Measurements from ENCODE around the gene EMID1. TPM values are rescaled to one million over a fixed set of nuclear protein-coding genes. Genes with fewer than 3 reads are reported as not detected.

The EMID1 gene
- total and polyA plus RNA-seq, 8 donors, result 10.5 to 110 (median 85.9) TPM

DNA sequence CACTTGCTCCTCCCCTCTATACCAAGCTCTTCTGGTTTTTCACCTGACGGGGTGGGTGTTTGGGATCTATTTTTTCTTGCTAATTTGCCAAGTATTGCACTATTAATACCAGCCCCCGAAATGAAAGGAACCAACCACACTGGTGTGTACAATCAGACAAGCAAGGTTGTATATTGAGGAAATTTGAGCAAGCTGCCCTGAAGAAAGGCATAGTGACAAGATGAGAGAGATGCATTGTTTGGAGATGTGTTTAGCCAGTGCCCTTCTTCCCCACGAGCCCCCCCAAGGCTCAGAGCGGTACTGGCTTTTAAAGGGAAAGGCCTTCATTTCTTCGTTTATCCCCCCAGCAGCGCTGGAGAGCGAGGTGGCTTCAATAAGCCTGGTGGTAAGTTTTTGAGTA lies 85.5 kb downstream of the EMID1 start:
- ATAC-seq, result no peak
- H3K27ac ChIP-seq, result no peak overlapping the region
- peaks cover 0 to 100% of the 10 kb centered on the region in 2 donors for H3K36me3 ChIP-seq
- no peak overlapping the region for H3K4me3 ChIP-seq
- intact Hi-C loops (cut with DNase I), result no loop called here
- H3K27me3 ChIP-seq, result no peaks in the 10 kb centered on the region
- TF ChIP-seq, protein P1, sequence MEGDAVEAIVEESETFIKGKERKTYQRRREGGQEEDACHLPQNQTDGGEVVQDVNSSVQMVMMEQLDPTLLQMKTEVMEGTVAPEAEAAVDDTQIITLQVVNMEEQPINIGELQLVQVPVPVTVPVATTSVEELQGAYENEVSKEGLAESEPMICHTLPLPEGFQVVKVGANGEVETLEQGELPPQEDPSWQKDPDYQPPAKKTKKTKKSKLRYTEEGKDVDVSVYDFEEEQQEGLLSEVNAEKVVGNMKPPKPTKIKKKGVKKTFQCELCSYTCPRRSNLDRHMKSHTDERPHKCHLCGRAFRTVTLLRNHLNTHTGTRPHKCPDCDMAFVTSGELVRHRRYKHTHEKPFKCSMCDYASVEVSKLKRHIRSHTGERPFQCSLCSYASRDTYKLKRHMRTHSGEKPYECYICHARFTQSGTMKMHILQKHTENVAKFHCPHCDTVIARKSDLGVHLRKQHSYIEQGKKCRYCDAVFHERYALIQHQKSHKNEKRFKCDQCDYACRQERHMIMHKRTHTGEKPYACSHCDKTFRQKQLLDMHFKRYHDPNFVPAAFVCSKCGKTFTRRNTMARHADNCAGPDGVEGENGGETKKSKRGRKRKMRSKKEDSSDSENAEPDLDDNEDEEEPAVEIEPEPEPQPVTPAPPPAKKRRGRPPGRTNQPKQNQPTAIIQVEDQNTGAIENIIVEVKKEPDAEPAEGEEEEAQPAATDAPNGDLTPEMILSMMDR (IDR thresholded peaks at IDR 0.05), result no peak
- no peaks in the 10 kb centered on the region for H3K4me1 ChIP-seq
- no peak for DNase-seq
- H3K9me3 ChIP-seq, result no peaks in the 10 kb centered on the region

DNA sequence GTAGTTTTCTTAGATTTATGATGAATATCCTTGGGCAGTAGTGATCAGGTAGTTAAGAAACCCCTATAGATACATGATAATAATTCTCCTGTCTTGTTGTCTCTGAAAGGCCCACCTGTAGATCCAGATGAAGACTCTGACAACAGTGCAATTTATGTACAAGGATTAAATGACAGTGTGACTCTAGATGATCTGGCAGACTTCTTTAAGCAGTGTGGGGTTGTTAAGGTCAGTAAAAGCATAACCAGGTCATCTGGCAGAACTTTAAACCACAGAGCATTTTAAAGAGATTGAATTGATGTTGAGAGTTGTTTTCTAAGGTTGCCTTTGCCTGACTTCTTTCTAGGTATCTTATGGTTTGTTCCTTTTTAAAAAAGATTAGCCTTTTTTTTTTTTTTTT lies 86.7 kb downstream of the EMID1 start:
- Histone ChIP-seq H3K27me3 (no peaks in the 10 kb centered on the region), H3K9me3 (no peaks in the 10 kb centered on the region), H3K4me3 (no peak overlapping the region), H3K4me1 (no peaks in the 10 kb centered on the region), H3K27ac (no peak overlapping the region), H3K36me3 (peaks cover 7 to 100% of the 10 kb centered on the region in 2 donors)
- intact Hi-C loops (cut with DNase I), result no loop called here
- no peak for DNase-seq
- TF ChIP-seq, protein P1 (IDR thresholded peaks at IDR 0.05), result no peak
- no peak for ATAC-seq

DNA sequence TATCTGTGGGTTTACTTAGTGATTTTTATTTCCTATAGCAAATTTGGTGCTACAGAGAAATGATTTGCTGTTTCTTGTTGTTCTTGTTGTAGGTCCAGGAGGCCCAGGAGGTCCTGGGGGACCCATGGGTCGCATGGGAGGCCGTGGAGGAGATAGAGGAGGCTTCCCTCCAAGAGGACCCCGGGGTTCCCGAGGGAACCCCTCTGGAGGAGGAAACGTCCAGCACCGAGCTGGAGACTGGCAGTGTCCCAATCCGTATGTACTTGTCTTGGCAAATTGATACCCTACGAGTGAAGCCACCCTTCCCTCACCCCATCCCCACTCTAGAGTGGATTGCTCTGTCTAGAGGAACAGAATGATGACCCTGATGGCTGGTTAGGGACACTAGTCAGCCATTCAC lies 92.9 kb downstream of the EMID1 start:
- H3K27me3 ChIP-seq, result no peaks in the 10 kb centered on the region
- H3K4me3 ChIP-seq, result no peak overlapping the region
- no peaks in the 10 kb centered on the region for H3K9me3 ChIP-seq
- H3K27ac ChIP-seq, result no peak overlapping the region
- H3K4me1 ChIP-seq, result peaks cover 8 to 9% of the 10 kb centered on the region in 2 donors
- intact Hi-C loops (cut with DNase I), result no loop called here
- DNase-seq, result no peak
- peaks cover 20 to 86% of the 10 kb centered on the region in 2 donors for H3K36me3 ChIP-seq
- no peak for ATAC-seq
- TF ChIP-seq, protein P1 (IDR thresholded peaks at IDR 0.05), result no peak

DNA sequence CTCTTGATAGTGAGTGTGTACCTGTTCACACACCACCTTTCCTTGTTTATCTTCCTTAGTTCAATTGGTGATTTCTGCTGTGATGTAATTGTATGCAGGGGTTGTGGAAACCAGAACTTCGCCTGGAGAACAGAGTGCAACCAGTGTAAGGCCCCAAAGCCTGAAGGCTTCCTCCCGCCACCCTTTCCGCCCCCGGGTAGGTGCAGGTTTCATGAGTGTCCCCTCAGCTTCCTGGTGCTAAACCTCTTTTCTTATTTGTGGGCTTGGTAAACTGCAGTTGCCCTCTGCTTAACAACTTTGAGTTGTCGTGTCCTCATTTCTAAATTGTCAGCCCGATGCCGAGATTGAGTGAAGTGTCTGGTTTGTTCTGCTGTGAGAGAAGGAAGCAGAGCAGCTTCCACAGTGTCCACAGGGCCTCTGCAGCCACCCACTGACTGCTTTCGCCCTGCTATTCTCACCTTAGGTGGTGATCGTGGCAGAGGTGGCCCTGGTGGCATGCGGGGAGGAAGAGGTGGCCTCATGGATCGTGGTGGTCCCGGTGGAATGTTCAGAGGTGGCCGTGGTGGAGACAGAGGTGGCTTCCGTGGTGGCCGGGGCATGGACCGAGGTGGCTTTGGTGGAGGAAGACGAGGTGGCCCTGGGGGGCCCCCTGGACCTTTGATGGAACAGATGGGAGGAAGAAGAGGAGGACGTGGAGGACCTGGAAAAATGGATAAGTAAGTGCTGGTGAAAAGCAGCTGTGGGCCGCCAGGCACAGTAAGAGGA lies 93.6 kb downstream of the EMID1 start:
- TF ChIP-seq, protein P1 (IDR thresholded peaks at IDR 0.05), result no peak
- no peaks in the 10 kb centered on the region for H3K27me3 ChIP-seq
- H3K4me1 ChIP-seq, result peaks cover 8 to 9% of the 10 kb centered on the region in 2 donors
- no peaks in the 10 kb centered on the region for H3K9me3 ChIP-seq
- peaks cover 20 to 79% of the 10 kb centered on the region in 2 donors for H3K36me3 ChIP-seq
- no peak for ATAC-seq
- intact Hi-C loops (cut with DNase I), result no loop called here
- no peak for DNase-seq
- H3K27ac ChIP-seq, result no peak overlapping the region
- no peak overlapping the region for H3K4me3 ChIP-seq

DNA sequence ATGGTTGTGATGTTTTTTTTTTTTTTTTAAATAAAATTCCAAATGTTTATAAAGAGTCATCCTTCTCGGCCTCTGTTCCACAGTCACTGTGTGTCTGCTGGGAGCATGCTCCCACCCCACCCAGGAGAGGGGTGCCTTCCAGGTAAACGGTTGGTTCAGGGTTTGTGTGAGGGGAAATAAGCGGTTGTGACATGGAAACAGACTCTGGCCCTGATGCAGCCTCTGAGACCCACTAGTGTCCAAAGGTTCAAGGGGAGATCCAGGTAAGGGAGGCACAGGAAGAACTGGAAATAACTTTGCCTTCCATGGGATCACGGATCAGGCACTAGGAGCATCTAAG lies 94.7 kb downstream of the EMID1 start:
- no peak overlapping the region for H3K27ac ChIP-seq
- peaks cover 20 to 68% of the 10 kb centered on the region in 2 donors for H3K36me3 ChIP-seq

More for the DNA sequence above, 94.7 kb downstream of the EMID1 start:
- H3K9me3 ChIP-seq, result no peaks in the 10 kb centered on the region
- no peak for DNase-seq
- TF ChIP-seq, protein P1 (IDR thresholded peaks at IDR 0.05), result no peak
- ATAC-seq, result no peak
- H3K4me1 ChIP-seq, result peaks cover 8 to 9% of the 10 kb centered on the region in 2 donors
- intact Hi-C loops (cut with DNase I), result no loop called here
- H3K27me3 ChIP-seq, result peaks cover 0 to 6% of the 10 kb centered on the region in 2 donors
- H3K4me3 ChIP-seq, result no peak overlapping the region
